ENCODE data around the gene OTOF. TPM values are rescaled to one million over a fixed set of nuclear protein-coding genes. Genes with fewer than 3 reads are reported as not detected.
A peak's percentile ranks its signal among the peaks of the same experiment; 100 is the strongest.

Gene OTOF
- total and polyA plus RNA-seq, 9 of the 15 experiments (the other 6 are each of a cell fraction or from before 2014, with no cell fraction given) = 0.03 to 0.11 (median 0.06) TPM; not detected in 5

- no peak for TF ChIP-seq MGA (IDR thresholded peaks at IDR 0.05)
- no peak for TF ChIP-seq PHF21A (IDR thresholded peaks at IDR 0.05; ENCODE audit: borderline replicate concordance, low read depth)
- TF ChIP-seq SP1 (CRISPR knock-in tag; IDR thresholded peaks at IDR 0.05) = 0 out of 2 replicates have a peak, but pooled peaks have one; percentile 33
- TF ChIP-seq CHD1 (IDR thresholded peaks at IDR 0.05; ENCODE audit: low read length) = no peak
- no peak for TF ChIP-seq ZFX (CRISPR knock-in tag; IDR thresholded peaks at IDR 0.05)
- TF ChIP-seq SMARCE1 (IDR thresholded peaks at IDR 0.05) = no peak
- no peak for TF ChIP-seq ZNF41 (CRISPR knock-in tag; conservative IDR thresholded peaks at IDR 0.05)
- no peak for TF ChIP-seq E2F1 (CRISPR knock-in tag; IDR thresholded peaks at IDR 0.05)
- TF ChIP-seq, protein P1, sequence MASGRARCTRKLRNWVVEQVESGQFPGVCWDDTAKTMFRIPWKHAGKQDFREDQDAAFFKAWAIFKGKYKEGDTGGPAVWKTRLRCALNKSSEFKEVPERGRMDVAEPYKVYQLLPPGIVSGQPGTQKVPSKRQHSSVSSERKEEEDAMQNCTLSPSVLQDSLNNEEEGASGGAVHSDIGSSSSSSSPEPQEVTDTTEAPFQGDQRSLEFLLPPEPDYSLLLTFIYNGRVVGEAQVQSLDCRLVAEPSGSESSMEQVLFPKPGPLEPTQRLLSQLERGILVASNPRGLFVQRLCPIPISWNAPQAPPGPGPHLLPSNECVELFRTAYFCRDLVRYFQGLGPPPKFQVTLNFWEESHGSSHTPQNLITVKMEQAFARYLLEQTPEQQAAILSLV (tag; IDR thresholded peaks at IDR 0.05) = no peak
- TF ChIP-seq, protein P2, sequence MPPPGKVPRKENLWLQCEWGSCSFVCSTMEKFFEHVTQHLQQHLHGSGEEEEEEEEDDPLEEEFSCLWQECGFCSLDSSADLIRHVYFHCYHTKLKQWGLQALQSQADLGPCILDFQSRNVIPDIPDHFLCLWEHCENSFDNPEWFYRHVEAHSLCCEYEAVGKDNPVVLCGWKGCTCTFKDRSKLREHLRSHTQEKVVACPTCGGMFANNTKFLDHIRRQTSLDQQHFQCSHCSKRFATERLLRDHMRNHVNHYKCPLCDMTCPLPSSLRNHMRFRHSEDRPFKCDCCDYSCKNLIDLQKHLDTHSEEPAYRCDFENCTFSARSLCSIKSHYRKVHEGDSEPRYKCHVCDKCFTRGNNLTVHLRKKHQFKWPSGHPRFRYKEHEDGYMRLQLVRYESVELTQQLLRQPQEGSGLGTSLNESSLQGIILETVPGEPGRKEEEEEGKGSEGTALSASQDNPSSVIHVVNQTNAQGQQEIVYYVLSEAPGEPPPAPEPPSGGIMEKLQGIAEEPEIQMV (tag; conservative IDR thresholded peaks at IDR 0.05; ENCODE audit: low read depth) = no peak
- no peak for TF ChIP-seq L3MBTL2 (IDR thresholded peaks at IDR 0.05)
- no peak for TF ChIP-seq MTF1 (CRISPR knock-in tag; IDR thresholded peaks at IDR 0.05; ENCODE audit: borderline replicate concordance)
These were observed 8.7 kb downstream of the OTOF start (continued) for GRCh38 chr2:26469092-26469710.
